ENCODE measurements around the gene SLC43A3. TPM values are rescaled to one million over a fixed set of nuclear protein-coding genes. Genes with fewer than 3 reads are reported as not detected.

SLC43A3 gene
- 0.28 to 0.74 TPM (median 0.33 TPM) in 5 replicates for total RNA-seq (2022; extraction: Qiagen RNA extraction; ENCODE audit: low read depth)

GRCh38 chr11:57426929-57427726, at the start of gene SLC43A3:
TSS of gene SLC43A3 (minus strand) at chr11:57427121. CDS start at chr11:57426172, 949 bp downstream.

GRCh38 chr11:57460022-57460757, 33.3 kb upstream of the SLC43A3 start, which contains the start of gene RTN4RL2:
TSS of gene RTN4RL2 (plus strand) at chr11:57460528. CDS start at chr11:57460866, 338 bp downstream.

DNA sequence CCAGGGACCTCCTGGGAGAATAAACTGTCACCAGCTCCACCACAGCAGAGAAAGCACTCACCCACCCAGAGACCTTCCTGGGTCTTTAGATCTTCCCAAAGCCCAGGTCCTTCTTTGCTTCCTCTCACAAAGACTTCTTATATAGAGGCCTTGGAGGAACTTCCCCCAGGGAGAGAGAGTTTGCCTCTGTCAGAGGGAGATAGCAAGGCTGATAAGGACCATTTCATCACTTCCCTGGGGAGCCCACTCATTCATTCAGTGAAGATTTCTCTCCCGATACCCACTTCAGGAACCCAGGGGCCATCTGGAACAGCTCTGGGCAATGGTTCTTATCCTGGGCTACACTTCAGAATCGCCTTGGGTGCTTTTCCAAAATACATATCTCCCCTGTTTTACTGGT, 36.4 kb downstream of the SLC43A3 start, which contains the start of gene PRG2:
Gene PRG2 (minus strand): TSS at position 116 of the 400 bp plus-strand sequence. CDS start 706 bp downstream, outside the sequence.

GRCh38 chr11:57380975-57381374, 45.9 kb downstream of the SLC43A3 start, which contains the start of gene PRG3:
TSS of gene PRG3 (minus strand) at chr11:57381150. CDS start at chr11:57380708, 442 bp downstream.

Other genes with a start within 250 kb of the SLC43A3 start
- gene LRRC55, start 245.2 kb downstream of the SLC43A3 start, total RNA-seq (2022; extraction: Qiagen RNA extraction; ENCODE audit: low read depth) = 0.01 TPM in 1 of 5 replicates, not detected in the others
- gene APLNR, start 189.9 kb downstream of the SLC43A3 start, total RNA-seq (2022; extraction: Qiagen RNA extraction; ENCODE audit: low read depth) = 0.03 to 0.12 TPM (median 0.08 TPM) in 4 of 5 replicates, not detected in the other
- gene TNKS1BP1, start 102.2 kb downstream of the SLC43A3 start, total RNA-seq (2022; extraction: Qiagen RNA extraction; ENCODE audit: low read depth) = 73.8 to 96.5 TPM (median 82.8 TPM) in 5 replicates
- gene SSRP1, start 91.2 kb downstream of the SLC43A3 start, total RNA-seq (2022; extraction: Qiagen RNA extraction; ENCODE audit: low read depth) = 220 to 267 TPM (median 233 TPM) in 5 replicates
- 0.16 to 0.31 TPM (median 0.19 TPM) in 5 replicates for gene P2RX3, start 88.8 kb downstream of the SLC43A3 start, total RNA-seq (2022; extraction: Qiagen RNA extraction; ENCODE audit: low read depth)
- gene PRG3, start 46.0 kb downstream of the SLC43A3 start, total RNA-seq (2022; extraction: Qiagen RNA extraction; ENCODE audit: low read depth) = not detected in 5 replicates
- gene PRG2, start 36.5 kb downstream of the SLC43A3 start, total RNA-seq (2022; extraction: Qiagen RNA extraction; ENCODE audit: low read depth) = 0.07 TPM in 1 of 5 replicates, not detected in the others
- 72.6 to 128 TPM (median 115 TPM) in 5 replicates for gene RTN4RL2, start 33.4 kb upstream of the SLC43A3 start, total RNA-seq (2022; extraction: Qiagen RNA extraction; ENCODE audit: low read depth)
- gene SLC43A1, start 88.6 kb upstream of the SLC43A3 start, total RNA-seq (2022; extraction: Qiagen RNA extraction; ENCODE audit: low read depth) = 2.8 to 4.0 TPM (median 3.8 TPM) in 5 replicates
- gene TIMM10, start 103.6 kb upstream of the SLC43A3 start, total RNA-seq (2022; extraction: Qiagen RNA extraction; ENCODE audit: low read depth) = 159 to 183 TPM (median 179 TPM) in 5 replicates
- gene SMTNL1, start 110.5 kb upstream of the SLC43A3 start, total RNA-seq (2022; extraction: Qiagen RNA extraction; ENCODE audit: low read depth) = not detected in 5 replicates
- 27.0 to 32.5 TPM (median 30.1 TPM) in 5 replicates for gene UBE2L6, start 140.6 kb upstream of the SLC43A3 start, total RNA-seq (2022; extraction: Qiagen RNA extraction; ENCODE audit: low read depth)
- gene SERPING1, start 170.6 kb upstream of the SLC43A3 start, total RNA-seq (2022; extraction: Qiagen RNA extraction; ENCODE audit: low read depth) = 0.37 to 1.1 TPM (median 0.64 TPM) in 5 replicates
- gene YPEL4, start 222.8 kb upstream of the SLC43A3 start, total RNA-seq (2022; extraction: Qiagen RNA extraction; ENCODE audit: low read depth) = 0.16 to 0.43 TPM (median 0.32 TPM) in 5 replicates
- gene CLP1, start 230.6 kb upstream of the SLC43A3 start, total RNA-seq (2022; extraction: Qiagen RNA extraction; ENCODE audit: low read depth) = 28.0 to 33.4 TPM (median 30.8 TPM) in 5 replicates
- 69.2 to 78.2 TPM (median 74.6 TPM) in 5 replicates for gene ZDHHC5, start 241.0 kb upstream of the SLC43A3 start, total RNA-seq (2022; extraction: Qiagen RNA extraction; ENCODE audit: low read depth)

Data from A549 treated with CpdA at 1 μM for 4 hours (cell line).